Keratinocyte (primary cell): ENCODE measurements around the gene KCNQ1OT1. TPM values are rescaled to one million over a fixed set of nuclear protein-coding genes. Genes with fewer than 3 reads are reported as not detected.

ENCODE experiments used
- DNase-seq: peaks from one replicate; pipeline ENCODE4 v3.0.0-alpha.2; 2011; ENCODE audit warnings: low read depth, missing footprints, low spot score
- FAIRE-seq: peaks from 2 replicates; lab custom pipeline; 2011; peaks lifted over from hg19 to GRCh38; lab: Jason Lieb, UNC
- H2AFZ ChIP-seq: 2 replicates; pipeline ENCODE4 v1.6.0; 2012; ENCODE audit warnings: low read length, control low read depth, inconsistent platforms; ENCODE audit not compliant: control insufficient read depth
- H3K27ac ChIP-seq: 2 replicates; pipeline ENCODE4 v1.5.1; 2011; ENCODE audit warnings: low read length; ENCODE audit not compliant: control insufficient read depth, insufficient read depth
- H3K27me3 ChIP-seq: 3 replicates; pipeline ENCODE4 v1.6.0; 2011; ENCODE audit warnings: low read length; ENCODE audit not compliant: control insufficient read depth, insufficient read depth; ENCODE audit errors: extremely low read depth
- H3K36me3 ChIP-seq, 2 experiments: 2 replicates in 1 of 2; 3 replicates in 1 of 2; pipeline ENCODE4 v1.5.1; 2011; ENCODE audit warnings: low read length in 2 of 2, mild to moderate bottlenecking in 1 of 2; ENCODE audit not compliant: control insufficient read depth in 2 of 2, insufficient read depth in 2 of 2; ENCODE audit errors: extremely low read depth in 1 of 2
- H3K4me1 ChIP-seq: 3 replicates; pipeline ENCODE4 v1.5.1; 2011; ENCODE audit warnings: low read length; ENCODE audit not compliant: control insufficient read depth, insufficient read depth; ENCODE audit errors: extremely low read depth
- H3K4me2 ChIP-seq: 3 replicates; pipeline ENCODE4 v1.6.0; 2011; ENCODE audit warnings: low read depth, low read length; ENCODE audit not compliant: control insufficient read depth, insufficient read depth; ENCODE audit errors: extremely low read depth
- H3K4me3 ChIP-seq, 3 experiments: fragments of 200-600 bp in 1 of 3; sonication (generic) in 1 of 3; 2 replicates in 2 of 3; 3 replicates in 1 of 3; pipeline ENCODE4 v1.5.1; 2011 to 2016; ENCODE audit warnings: low read length in 3 of 3, mild to moderate bottlenecking in 3 of 3, control low read depth in 2 of 3, inconsistent platforms in 1 of 3, low read depth in 1 of 3, mixed read lengths in 1 of 3, mixed run types in 1 of 3, moderate library complexity in 1 of 3; ENCODE audit not compliant: control insufficient read depth in 2 of 3, insufficient read depth in 2 of 3; ENCODE audit errors: extremely low read depth in 1 of 3
- H3K79me2 ChIP-seq: 2 replicates; pipeline ENCODE4 v1.6.0; 2012; ENCODE audit warnings: low read length; ENCODE audit not compliant: control insufficient read depth, insufficient read depth
- H3K9ac ChIP-seq: 3 replicates; pipeline ENCODE4 v1.6.0; 2011; ENCODE audit warnings: low read length; ENCODE audit not compliant: control insufficient read depth, insufficient read depth; ENCODE audit errors: extremely low read depth
- H3K9me1 ChIP-seq: 3 replicates; pipeline ENCODE4 v1.6.0; 2011; ENCODE audit warnings: low read length; ENCODE audit not compliant: control insufficient read depth, insufficient read depth; ENCODE audit errors: extremely low read depth
- H3K9me3 ChIP-seq: 2 replicates; pipeline ENCODE4 v1.5.1; 2012; ENCODE audit warnings: low read depth, low read length; ENCODE audit not compliant: control insufficient read depth
- H4K20me1 ChIP-seq: 3 replicates; pipeline ENCODE4 v1.6.0; 2011; ENCODE audit warnings: low read length; ENCODE audit not compliant: control insufficient read depth, insufficient read depth; ENCODE audit errors: extremely low read depth
- EZH2 ChIP-seq: IDR thresholded peaks from one replicate; pipeline ENCODE4 v1.6.1; 2012; ENCODE audit warnings: inconsistent platforms, mild to moderate bottlenecking, low read length, moderate library complexity
- dilution Hi-C: fragments of 300-500 bp; cut with MboI; formaldehyde crosslinking; loops from one replicate; pipeline ENCODE4 v1.7.0; 2020; ENCODE audit warnings: low sequenced_read_pairs; ENCODE audit not compliant: extremely low pct_ligation_motif_present
- polyA plus RNA-seq, 5 experiments: library from polyadenylated mRNA; depleted of rRNA in 3 of 5; stranded (reverse) in 3 of 5; stranded (forward) in 1 of 5; unstranded in 1 of 5; fragments of >200 nt; gene quantifications; 1 replicate in 1 of 5; 2 replicates in 3 of 5; 3 replicates in 1 of 5; pipeline versions ENCODE4 v1.2.1 to v1.2.3, GENCODE V29; 2011 to 2012; ENCODE audit warnings: missing spikeins in 2 of 5, low read depth in 1 of 5, low replicate concordance in 1 of 5
- TF ChIP-seq, protein P1 (sequence below), 3 experiments: IDR thresholded peaks in 1 of 3; conservative IDR thresholded peaks in 1 of 3; optimal IDR thresholded peaks in 1 of 3; 2 replicates in 2 of 3; 3 replicates in 1 of 3; pipeline versions ENCODE3 to v1.5.1; 2011; ENCODE audit warnings: low read length in 3 of 3, mild to moderate bottlenecking in 3 of 3, moderate library complexity in 2 of 3, control low read depth in 1 of 3, inconsistent platforms in 1 of 3; ENCODE audit not compliant: insufficient read depth in 2 of 3; ENCODE audit errors: extremely low read depth in 1 of 3

The KCNQ1OT1 gene
- polyA plus RNA-seq, 1 donor (not counting 4 experiments of a cell fraction or from before 2014, with no cell fraction given): 0.07 TPM

DNA sequence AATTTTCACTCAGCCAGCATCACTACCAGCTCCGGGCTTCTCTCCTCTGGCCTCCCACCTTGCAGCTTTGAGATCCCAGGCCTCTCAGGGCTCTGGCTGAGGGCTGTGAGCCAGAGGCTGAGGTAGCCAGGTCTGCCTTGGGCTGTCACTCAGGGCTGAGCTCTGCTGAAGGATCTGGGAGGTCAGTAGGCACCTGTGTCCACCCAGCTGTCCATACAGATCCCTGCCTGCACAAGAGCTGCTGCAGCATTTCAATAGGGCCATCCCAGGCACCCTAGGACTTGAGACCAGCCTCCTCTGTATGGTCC is 12.6 kb downstream of the KCNQ1OT1 start:
- TF ChIP-seq, protein P1, sequence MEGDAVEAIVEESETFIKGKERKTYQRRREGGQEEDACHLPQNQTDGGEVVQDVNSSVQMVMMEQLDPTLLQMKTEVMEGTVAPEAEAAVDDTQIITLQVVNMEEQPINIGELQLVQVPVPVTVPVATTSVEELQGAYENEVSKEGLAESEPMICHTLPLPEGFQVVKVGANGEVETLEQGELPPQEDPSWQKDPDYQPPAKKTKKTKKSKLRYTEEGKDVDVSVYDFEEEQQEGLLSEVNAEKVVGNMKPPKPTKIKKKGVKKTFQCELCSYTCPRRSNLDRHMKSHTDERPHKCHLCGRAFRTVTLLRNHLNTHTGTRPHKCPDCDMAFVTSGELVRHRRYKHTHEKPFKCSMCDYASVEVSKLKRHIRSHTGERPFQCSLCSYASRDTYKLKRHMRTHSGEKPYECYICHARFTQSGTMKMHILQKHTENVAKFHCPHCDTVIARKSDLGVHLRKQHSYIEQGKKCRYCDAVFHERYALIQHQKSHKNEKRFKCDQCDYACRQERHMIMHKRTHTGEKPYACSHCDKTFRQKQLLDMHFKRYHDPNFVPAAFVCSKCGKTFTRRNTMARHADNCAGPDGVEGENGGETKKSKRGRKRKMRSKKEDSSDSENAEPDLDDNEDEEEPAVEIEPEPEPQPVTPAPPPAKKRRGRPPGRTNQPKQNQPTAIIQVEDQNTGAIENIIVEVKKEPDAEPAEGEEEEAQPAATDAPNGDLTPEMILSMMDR (optimal IDR thresholded peaks at IDR 0.05 in 1 of 3, IDR thresholded peaks at IDR 0.05 in 1 of 3, conservative IDR thresholded peaks at IDR 0.05 in 1 of 3; ENCODE audit: extremely low read depth in 1 of 3, insufficient read depth in 2 of 3, low read length in 3 of 3): no peak
- TF ChIP-seq EZH2: no peak
- Histone ChIP-seq H3K4me1 (no peaks in the 10 kb centered on the region), H3K4me2 (no peak overlapping the region), H3K79me2 (peaks cover 3% of the 10 kb centered on the region), H3K9me3 (no peaks in the 10 kb centered on the region), H3K36me3 (no peaks in the 10 kb centered on the region), H4K20me1 (no peaks in the 10 kb centered on the region), H3K27me3 (no peaks in the 10 kb centered on the region), H3K9ac (no peak overlapping the region), H3K9me1 (no peaks in the 10 kb centered on the region), H3K4me3 (no peak overlapping the region), H2AFZ (no peak overlapping the region), H3K27ac (no peak overlapping the region)
- DNase-seq (no peak), FAIRE-seq (no peak)
- dilution Hi-C loops: no loop called here

DNA sequence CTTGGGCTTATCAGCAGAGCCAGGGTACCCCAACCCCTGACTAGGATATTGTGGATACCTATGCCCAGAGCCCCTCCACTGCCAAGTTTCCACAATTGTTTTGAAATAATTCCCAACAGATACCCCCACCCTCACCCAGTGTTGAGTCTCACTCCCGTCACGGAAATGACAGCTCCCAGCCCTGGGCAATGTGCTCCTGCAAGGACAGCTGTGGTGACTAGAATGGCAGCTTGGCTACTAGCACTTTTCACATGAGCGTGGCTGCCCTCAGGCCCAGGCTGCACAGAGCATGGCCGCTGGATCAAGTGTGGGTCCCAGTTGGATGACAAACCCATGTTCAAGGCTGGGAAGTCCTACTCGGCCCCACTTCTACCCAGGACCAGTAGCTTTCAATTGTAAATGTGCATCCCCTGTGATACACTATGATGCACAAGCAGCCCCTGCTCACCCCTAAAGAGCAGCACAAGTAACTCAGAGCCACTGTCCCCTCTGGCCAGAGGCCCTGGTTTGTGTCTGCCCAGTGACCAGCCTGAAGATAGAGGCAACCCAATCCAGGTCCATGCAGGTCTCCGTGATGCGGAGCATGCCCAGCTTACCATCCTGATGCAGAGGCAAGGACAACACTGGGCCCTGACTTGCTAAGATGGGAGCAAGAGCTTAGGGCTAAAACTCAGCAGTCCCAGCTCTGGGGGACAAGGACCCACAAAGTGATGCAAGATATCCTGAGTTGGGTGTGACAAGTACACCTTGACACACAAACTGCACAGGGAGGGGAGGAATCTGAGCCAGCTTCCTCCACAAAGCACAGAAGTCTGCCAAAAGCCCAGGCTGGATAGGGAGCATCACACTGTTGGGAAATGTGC is 13.2 kb downstream of the KCNQ1OT1 start:
- Histone ChIP-seq H3K4me1 (no peaks in the 10 kb centered on the region), H4K20me1 (no peaks in the 10 kb centered on the region), H3K9me3 (no peaks in the 10 kb centered on the region), H3K27ac (no peak overlapping the region), H3K36me3 (no peaks in the 10 kb centered on the region), H2AFZ (no peak overlapping the region), H3K9ac (no peak overlapping the region), H3K4me3 (no peak overlapping the region), H3K79me2 (no peaks in the 10 kb centered on the region), H3K27me3 (no peaks in the 10 kb centered on the region), H3K4me2 (no peak overlapping the region), H3K9me1 (no peaks in the 10 kb centered on the region)
- TF ChIP-seq, protein P1 (optimal IDR thresholded peaks at IDR 0.05 in 1 of 3, IDR thresholded peaks at IDR 0.05 in 1 of 3, conservative IDR thresholded peaks at IDR 0.05 in 1 of 3; ENCODE audit: extremely low read depth in 1 of 3, insufficient read depth in 2 of 3, low read length in 3 of 3): no peak
- no peak for TF ChIP-seq EZH2
- dilution Hi-C loops: no loop called here
- DNase-seq (no peak), FAIRE-seq (no peak)
